Testis (tissue), 2 donors: ENCODE data around the gene LGI1.

Source experiments
- CTCF ChIP-seq, 3 experiments: fragments of 450-650 bp in 2 of 3; fragments of 200-600 bp in 1 of 3; sonication (generic) in 1 of 3; IDR thresholded peaks; one replicate each; pipeline ENCODE4 v1.5.1; 2016 to 2019; ENCODE audit warnings: antibody characterized with exemption in 3 of 3, mild to moderate bottlenecking in 2 of 3, moderate library complexity in 1 of 3
- POLR2A ChIP-seq: fragments of 450-650 bp; IDR thresholded peaks from one replicate; pipeline ENCODE4 v1.6.1; 2017; ENCODE audit warnings: antibody characterized with exemption, mild to moderate bottlenecking, moderate library complexity

GRCh38 chr10:93722550-93722949 lies 35.2 kb upstream of the LGI1 start:
- TF ChIP-seq POLR2A, result no peak
- no peak for TF ChIP-seq CTCF (IDR thresholded peaks at IDR 0.05)
